ENCODE data around the gene IQCK. TPM values are rescaled to one million over a fixed set of nuclear protein-coding genes. Genes with fewer than 3 reads are reported as not detected.

Gene IQCK
- total and polyA plus RNA-seq, 5 donors: 5.1 to 8.3 (median 6.2) TPM

DNA sequence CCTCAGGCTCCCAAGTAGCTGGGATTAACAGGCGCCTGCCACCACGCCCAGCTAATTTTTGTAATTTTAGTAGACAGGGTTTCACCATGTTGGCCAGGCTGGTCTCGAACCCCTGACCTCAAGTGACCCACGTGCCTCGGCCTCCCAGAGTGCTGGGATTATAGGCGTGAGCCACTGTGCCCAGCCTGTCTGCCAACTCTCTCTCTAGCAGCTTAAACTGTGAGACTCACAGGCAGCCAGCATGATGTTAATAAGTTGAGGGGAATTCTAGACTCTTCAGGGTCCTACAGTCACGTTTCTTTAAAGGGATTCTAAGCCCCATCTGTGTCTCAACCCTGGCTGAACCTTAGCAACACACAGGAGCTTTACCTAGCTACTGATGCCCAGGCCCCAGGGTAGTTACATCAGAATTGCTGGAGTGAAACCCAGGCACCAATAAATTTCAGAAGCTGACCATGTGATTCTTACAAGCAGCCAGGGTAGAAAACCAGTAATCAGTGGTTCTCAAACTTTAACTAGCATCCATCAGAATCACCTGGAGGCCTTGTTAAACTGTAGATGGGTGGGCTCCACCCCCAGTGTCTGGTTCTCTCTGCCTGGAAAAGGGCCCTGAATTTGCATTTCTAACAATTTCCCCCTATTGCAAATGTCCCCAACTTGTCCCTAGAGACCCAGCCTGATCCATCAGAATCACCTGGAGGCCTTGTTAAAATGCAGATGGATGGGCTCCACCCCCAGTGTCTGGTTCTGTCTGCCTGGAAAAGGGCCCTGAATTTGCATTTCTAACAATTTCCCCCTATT, 135.9 kb downstream of the IQCK start:
- Histone ChIP-seq H3K9me3 (ENCODE audit: control insufficient read depth, low read length) (no peaks in the 10 kb centered on the region), H3K27me3 (ENCODE audit: control insufficient read depth, insufficient read depth) (no peaks in the 10 kb centered on the region), H3K27ac (ENCODE audit: low read length) (no peak overlapping the region), H3K4me3 (ENCODE audit: low read length) (no peak overlapping the region), H3K4me1 (ENCODE audit: control insufficient read depth, insufficient read depth, low read length) (peaks cover 4% of the 10 kb centered on the region)
- intact Hi-C loops (cut with DNase I): no loop called here
- ATAC-seq (no peak), DNase-seq (peak in 1 of 3 donors; percentile 34)
- WGBS: 57% methylated on average over 7 of the region's 7 CpGs

DNA sequence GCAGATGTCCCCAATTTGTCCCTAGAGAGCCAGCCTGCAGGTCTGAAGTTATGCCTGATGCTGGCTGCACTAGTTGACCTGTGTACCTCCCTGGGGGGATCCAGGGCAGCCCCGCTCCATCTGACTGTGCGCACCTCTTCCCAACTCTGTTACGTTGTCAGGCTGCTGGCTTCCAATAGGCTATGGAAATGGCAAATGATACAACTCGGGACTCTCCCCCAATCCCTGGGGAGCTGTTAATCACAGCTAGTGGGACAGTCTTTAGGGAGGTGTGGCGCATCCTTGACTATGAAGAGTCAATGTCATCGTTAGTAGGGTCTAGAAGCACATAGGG, 136.4 kb downstream of the IQCK start:
- no peak overlapping the region for H3K27ac ChIP-seq (ENCODE audit: low read length)
- H3K4me3 ChIP-seq (ENCODE audit: low read length): no peak overlapping the region
- WGBS: 79% methylated on average over 6 of the region's 6 CpGs
- peak in 1 of 3 donors; percentile 23 for DNase-seq
- no peaks in the 10 kb centered on the region for H3K27me3 ChIP-seq (ENCODE audit: control insufficient read depth, insufficient read depth)
- peaks cover 4% of the 10 kb centered on the region for H3K4me1 ChIP-seq (ENCODE audit: control insufficient read depth, insufficient read depth, low read length)
- intact Hi-C loops (cut with DNase I): no loop called here
- no peaks in the 10 kb centered on the region for H3K9me3 ChIP-seq (ENCODE audit: control insufficient read depth, low read length)
- ATAC-seq: no peak

DNA sequence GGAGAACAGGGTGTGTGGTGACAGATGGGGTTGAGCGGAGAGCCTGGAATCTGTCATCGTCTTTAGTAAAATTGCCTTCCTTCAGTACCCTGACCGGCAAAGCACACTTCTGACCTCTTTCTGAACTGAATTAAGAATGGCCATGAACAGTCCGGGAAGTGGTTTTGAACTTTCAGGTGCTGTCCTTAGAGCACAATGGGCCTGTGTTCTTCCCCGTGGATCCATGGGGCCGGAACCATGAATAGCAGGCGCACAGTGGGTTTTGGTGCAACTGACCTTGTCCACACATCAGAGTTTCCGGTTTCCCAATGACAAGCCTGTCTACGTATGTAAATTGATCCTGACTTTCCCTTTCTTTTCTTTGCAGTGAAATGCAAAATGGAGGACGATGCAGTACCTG, 138.0 kb downstream of the IQCK start:
- Histone ChIP-seq H3K27ac (ENCODE audit: low read length) (no peak overlapping the region), H3K4me1 (ENCODE audit: control insufficient read depth, insufficient read depth, low read length) (peaks cover 6% of the 10 kb centered on the region), H3K9me3 (ENCODE audit: control insufficient read depth, low read length) (no peaks in the 10 kb centered on the region), H3K4me3 (ENCODE audit: low read length) (no peak overlapping the region), H3K27me3 (ENCODE audit: control insufficient read depth, insufficient read depth) (no peaks in the 10 kb centered on the region)
- intact Hi-C loops (cut with DNase I): no loop called here
- ATAC-seq (no peak), DNase-seq (no peak)
- 87% methylated on average over 10 of the region's 10 CpGs for WGBS

DNA sequence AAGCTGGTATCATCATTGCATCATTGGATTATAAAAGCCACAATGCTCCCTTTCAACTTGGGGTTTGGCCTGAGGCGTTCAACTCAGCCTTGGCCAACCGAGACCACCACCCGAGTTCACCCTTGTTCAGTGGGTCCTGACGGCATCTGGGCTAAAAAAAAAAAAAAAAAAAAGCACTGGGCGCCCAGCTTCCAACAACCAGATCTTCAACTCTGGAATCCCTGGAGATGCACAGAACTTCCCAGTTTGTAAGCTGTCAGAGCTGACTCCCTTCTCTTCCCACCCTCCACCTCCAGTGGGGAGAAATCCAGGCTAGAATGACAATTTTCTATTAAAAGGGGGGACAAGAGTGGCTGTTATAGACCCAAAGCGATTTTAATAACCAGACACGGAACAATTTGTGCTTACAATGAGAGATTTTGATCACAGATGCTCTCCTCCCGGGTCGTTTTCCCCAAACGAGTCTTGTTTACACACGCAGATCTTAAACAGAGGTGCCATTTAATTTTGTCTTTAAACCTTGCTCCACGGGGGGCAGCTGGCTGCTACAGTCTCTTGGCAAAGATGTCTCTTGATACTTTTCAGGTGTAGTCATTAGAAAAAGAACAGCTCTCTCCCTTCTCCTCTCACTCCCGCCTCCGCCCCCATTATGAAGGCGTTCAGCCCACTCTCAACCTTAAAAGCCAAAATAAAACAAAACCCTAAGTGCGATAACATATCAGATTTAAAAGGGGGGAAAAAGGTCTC, 139.7 kb downstream of the IQCK start:
- WGBS: 78% methylated on average over 16 of the region's 16 CpGs
- ATAC-seq (no peak), DNase-seq (peak in 1 of 3 donors; percentile 10)
- no peak overlapping the region for H3K4me3 ChIP-seq (ENCODE audit: low read length)
- no peak overlapping the region for H3K27ac ChIP-seq (ENCODE audit: low read length)
- H3K4me1 ChIP-seq (ENCODE audit: control insufficient read depth, insufficient read depth, low read length): peaks cover 2% of the 10 kb centered on the region
- no peaks in the 10 kb centered on the region for H3K9me3 ChIP-seq (ENCODE audit: control insufficient read depth, low read length)
- intact Hi-C loops (cut with DNase I): no loop called here
- H3K27me3 ChIP-seq (ENCODE audit: control insufficient read depth, insufficient read depth): no peaks in the 10 kb centered on the region

DNA sequence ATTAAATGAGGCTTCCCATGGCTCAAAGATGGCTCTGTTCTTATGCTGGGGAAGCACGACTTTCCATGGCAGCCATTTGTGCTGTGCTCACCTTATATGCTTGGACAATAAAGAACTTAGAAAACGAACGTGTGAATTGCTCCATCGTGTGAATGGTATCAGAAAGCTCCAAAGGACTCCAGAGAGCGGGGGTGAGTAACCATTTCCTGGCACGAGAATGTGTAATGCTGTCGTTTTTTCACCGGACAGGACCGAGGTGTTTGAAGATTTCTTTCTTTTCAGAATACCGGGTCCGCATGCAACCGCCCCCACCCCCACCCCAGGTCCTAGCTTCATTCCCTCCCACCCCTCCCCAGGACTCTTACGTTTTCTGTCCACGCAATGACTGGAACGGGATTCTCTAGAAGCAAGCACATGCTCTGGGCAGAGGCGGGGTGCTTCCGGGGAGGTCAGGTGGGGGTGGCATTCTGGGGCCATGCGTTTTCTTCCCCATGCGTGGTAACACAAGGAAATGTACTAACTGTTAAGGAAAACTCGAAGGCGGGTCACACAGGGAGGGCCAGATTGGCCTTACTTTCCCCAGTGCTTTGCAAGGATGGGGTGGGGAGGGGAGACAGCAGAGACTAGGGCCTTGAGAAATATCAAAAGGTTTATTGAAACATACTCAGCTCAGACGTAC, 140.4 kb downstream of the IQCK start:
- intact Hi-C loops (cut with DNase I): no loop called here
- peak in 1 of 3 donors; percentile 24 for DNase-seq
- Histone ChIP-seq H3K4me1 (ENCODE audit: control insufficient read depth, insufficient read depth, low read length) (peaks cover 2% of the 10 kb centered on the region), H3K27me3 (ENCODE audit: control insufficient read depth, insufficient read depth) (no peaks in the 10 kb centered on the region), H3K9me3 (ENCODE audit: control insufficient read depth, low read length) (no peaks in the 10 kb centered on the region), H3K4me3 (ENCODE audit: low read length) (no peak overlapping the region), H3K27ac (ENCODE audit: low read length) (no peak overlapping the region)
- ATAC-seq: peak in 1 of 2 donors; percentile 66
- WGBS: 68% methylated on average over 22 of the region's 22 CpGs

DNA sequence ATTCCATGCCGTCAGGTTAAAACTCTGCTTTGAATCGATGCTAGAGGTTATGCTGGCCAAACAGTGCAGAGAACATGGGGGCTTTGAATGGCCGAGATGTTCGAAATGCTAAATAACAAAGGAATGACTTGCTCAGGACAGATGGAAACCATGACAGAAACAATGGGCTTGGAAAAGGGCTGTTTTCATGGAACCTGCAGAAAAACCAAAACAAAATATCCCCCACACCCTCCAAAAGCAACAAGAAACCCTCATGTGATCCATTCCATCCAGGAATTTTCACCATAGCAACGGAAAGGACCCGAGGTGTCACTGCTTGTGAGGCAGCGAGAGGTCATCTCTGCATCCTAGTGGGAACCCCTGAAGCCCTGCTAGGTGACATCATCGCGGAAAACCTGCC, 141.1 kb downstream of the IQCK start:
- H3K9me3 ChIP-seq (ENCODE audit: control insufficient read depth, low read length): no peaks in the 10 kb centered on the region
- peaks cover 4% of the 10 kb centered on the region for H3K4me1 ChIP-seq (ENCODE audit: control insufficient read depth, insufficient read depth, low read length)
- H3K4me3 ChIP-seq (ENCODE audit: low read length): no peak overlapping the region
- no peak overlapping the region for H3K27ac ChIP-seq (ENCODE audit: low read length)
- H3K27me3 ChIP-seq (ENCODE audit: control insufficient read depth, insufficient read depth): no peaks in the 10 kb centered on the region
- 88% methylated on average over 9 of the region's 9 CpGs for WGBS
- intact Hi-C loops (cut with DNase I): no loop called here
- DNase-seq (peak in 1 of 3 donors; percentile 16), ATAC-seq (no peak)

DNA sequence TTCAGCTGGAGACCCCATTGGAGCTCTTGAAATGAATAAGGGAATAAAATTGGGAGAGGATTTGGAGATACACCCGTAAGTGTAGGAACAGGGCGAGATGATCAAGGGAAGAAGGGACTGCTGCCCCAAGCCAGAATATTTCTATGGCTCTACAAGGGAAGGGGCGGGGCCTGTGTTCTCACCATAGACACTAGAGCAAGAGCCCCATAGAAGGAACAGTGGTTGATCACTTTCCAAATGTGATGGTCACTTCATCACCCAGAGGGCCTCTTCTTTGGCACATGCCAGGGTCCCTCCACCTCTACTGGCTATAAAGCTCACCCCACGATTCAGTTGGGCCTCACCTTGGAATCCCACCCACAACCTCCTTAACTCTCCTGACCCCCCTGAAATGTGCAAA, 141.5 kb downstream of the IQCK start:
- Histone ChIP-seq H3K9me3 (ENCODE audit: control insufficient read depth, low read length) (no peaks in the 10 kb centered on the region), H3K4me3 (ENCODE audit: low read length) (no peak overlapping the region), H3K27me3 (ENCODE audit: control insufficient read depth, insufficient read depth) (no peaks in the 10 kb centered on the region), H3K27ac (ENCODE audit: low read length) (no peak overlapping the region), H3K4me1 (ENCODE audit: control insufficient read depth, insufficient read depth, low read length) (peaks cover 7% of the 10 kb centered on the region)
- no peak for ATAC-seq
- intact Hi-C loops (cut with DNase I): no loop called here
- no peak for DNase-seq
- 93% methylated on average over 4 of the region's 4 CpGs for WGBS

DNA sequence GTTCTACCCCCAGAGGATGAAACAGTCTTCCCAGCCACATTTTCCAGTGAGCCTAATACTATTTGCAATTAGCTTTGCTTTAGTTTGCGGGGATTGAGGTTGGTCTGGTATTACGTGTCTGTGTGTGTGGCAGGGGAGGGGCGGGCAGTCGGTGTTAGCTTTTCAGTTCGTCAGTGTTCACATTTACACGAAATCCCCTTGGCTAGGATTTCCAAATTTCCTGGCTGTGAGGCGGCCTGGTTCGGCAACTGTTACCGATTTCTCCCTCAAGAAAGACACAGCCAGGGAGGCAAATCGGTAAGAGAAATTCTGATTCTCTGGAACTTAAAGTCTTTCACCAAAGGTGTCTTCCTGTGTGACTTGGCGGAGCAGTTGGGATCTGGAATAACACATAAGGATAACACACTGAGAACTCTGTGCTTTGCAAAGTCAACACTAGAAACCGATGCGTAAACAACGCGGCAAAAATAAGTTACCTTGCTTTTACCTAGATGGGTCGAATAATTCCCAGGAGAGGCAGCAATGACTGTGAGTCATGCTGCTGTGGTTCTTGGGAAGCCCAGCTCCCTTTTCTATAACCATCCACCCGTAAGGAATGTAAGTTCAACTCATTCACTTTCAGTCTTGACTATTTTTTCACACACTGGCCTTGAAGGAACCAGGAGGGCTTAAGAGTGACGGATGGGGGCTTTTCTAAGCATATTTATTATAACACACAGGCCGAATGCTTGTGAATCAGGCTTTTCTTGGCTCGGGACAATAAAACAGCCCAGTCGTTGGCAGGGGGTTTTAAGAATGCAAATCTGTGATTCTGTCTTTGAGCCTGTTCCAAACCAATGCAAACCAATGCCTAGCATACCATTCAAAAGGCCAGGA, 142.3 kb downstream of the IQCK start:
- H3K9me3 ChIP-seq (ENCODE audit: control insufficient read depth, low read length): no peaks in the 10 kb centered on the region
- no peak overlapping the region for H3K27ac ChIP-seq (ENCODE audit: low read length)
- DNase-seq (peak in 1 of 3 donors; percentile 10), ATAC-seq (no peak)
- intact Hi-C loops (cut with DNase I): no loop called here
- peaks cover 8% of the 10 kb centered on the region for H3K4me1 ChIP-seq (ENCODE audit: control insufficient read depth, insufficient read depth, low read length)
- H3K27me3 ChIP-seq (ENCODE audit: control insufficient read depth, insufficient read depth): no peaks in the 10 kb centered on the region
- no peak overlapping the region for H3K4me3 ChIP-seq (ENCODE audit: low read length)
- WGBS: 77% methylated on average over 21 of the region's 21 CpGs

DNA sequence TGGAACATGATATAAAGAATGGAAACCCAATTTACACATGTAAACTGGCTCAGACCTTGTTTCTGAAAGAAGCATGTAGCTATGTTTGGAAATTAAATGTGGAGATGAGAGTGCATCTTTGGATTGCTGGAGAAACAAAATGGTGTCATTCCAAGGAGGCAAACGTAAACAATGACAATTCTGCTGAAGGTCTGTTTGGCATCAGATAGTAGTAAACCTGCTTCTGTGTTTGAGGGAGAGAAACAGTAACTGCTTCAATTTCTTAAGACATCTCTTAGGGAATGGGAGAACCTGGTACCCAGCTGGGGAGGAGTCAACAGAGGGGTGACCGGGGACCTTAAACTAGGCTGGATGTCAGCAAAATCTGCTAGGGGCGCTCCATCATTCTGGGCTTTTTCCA, 143.1 kb downstream of the IQCK start:
- ATAC-seq (no peak), DNase-seq (no peak)
- no peaks in the 10 kb centered on the region for H3K27me3 ChIP-seq (ENCODE audit: control insufficient read depth, insufficient read depth)
- no peak overlapping the region for H3K27ac ChIP-seq (ENCODE audit: low read length)
- H3K4me3 ChIP-seq (ENCODE audit: low read length): peak overlapping the region; percentile 4
- WGBS: 80% methylated on average over 3 of the region's 3 CpGs
- H3K9me3 ChIP-seq (ENCODE audit: control insufficient read depth, low read length): no peaks in the 10 kb centered on the region
- H3K4me1 ChIP-seq (ENCODE audit: control insufficient read depth, insufficient read depth, low read length): peaks cover 8% of the 10 kb centered on the region
- intact Hi-C loops (cut with DNase I): no loop called here

DNA sequence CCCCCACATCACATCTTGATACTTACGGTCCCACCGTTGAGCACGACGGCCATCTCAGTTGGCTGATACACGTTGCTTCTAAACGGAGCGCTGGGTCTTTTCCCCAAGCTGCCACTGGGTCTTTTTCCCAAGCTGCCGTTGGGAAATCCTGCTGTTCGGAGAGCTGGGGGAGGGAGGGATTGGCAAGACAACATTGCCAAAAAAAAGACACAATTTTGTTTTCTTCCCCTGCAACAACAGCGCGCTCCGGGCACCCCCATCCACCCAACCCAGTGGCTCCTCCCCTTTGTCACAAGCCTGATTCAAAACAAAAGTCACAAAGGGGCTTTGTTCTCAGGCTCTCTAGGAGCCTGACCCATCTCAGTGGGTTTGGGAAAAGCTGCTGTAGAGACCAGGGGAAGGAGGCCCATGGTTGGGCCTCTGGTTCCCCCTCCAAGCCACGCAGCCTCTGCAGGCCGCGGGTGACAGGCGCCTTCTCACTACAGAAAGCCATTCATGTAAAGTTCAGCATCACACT, 143.8 kb downstream of the IQCK start:
- Histone ChIP-seq H3K27me3 (ENCODE audit: control insufficient read depth, insufficient read depth) (no peaks in the 10 kb centered on the region), H3K4me3 (ENCODE audit: low read length) (peak overlapping the region; percentile 0), H3K27ac (ENCODE audit: low read length) (peak overlapping the region; percentile 44), H3K9me3 (ENCODE audit: control insufficient read depth, low read length) (no peaks in the 10 kb centered on the region), H3K4me1 (ENCODE audit: control insufficient read depth, insufficient read depth, low read length) (peaks cover 8% of the 10 kb centered on the region)
- ATAC-seq (peak; percentile 33 to 77), DNase-seq (peak; percentile 47 to 79 (median 73))
- WGBS: 50% methylated on average over 16 of the region's 16 CpGs
- intact Hi-C loops (cut with DNase I): no loop called here

Data from right cardiac atrium (tissue), 5 donors.